Activated T-helper 1 cell treated with anti-CD3 and anti-CD28 coated beads, Interleukin-12 subunit alpha, Interleukin-12 subunit beta, Interleukin-2, Interleukin-4 antibody, amounts not matched to agents 30 ng/mL and 10 ng/mL and 1 ng/mL, durations not matched to agents 14 hours and 24 hours and 36 hours (primary cell): ENCODE results near the gene SLC1A2. TPM values are rescaled to one million over a fixed set of nuclear protein-coding genes. Genes with fewer than 3 reads are reported as not detected.

Source experiments
- DNase-seq: peaks from one replicate; pipeline ENCODE4 v3.0.0; 2021; ENCODE audit warnings: low spot score
- H3K27ac Mint-ChIP-seq: one replicate; pipeline ENCODE4 v1.8.0; 2021; ENCODE audit warnings: mild to moderate bottlenecking, mixed read lengths
- H3K27me3 Mint-ChIP-seq: one replicate; pipeline ENCODE4 v1.8.0; 2022; ENCODE audit warnings: mild to moderate bottlenecking, moderate library complexity, mixed read lengths; ENCODE audit not compliant: insufficient read depth
- H3K36me3 Mint-ChIP-seq: one replicate; pipeline ENCODE4 v1.8.0; 2021; ENCODE audit warnings: low read depth, mixed read lengths
- H3K4me1 Mint-ChIP-seq: one replicate; pipeline ENCODE4 v1.8.0; 2021; ENCODE audit warnings: low read depth, mixed read lengths
- H3K4me3 Mint-ChIP-seq: one replicate; pipeline ENCODE4 v1.8.0; 2021; ENCODE audit warnings: mild to moderate bottlenecking, moderate library complexity, mixed read lengths
- H3K9me3 Mint-ChIP-seq: one replicate; pipeline ENCODE4 v1.8.0; 2021; ENCODE audit warnings: mixed read lengths
- intact Hi-C: fragments of 100-400 bp; cut with micrococcal nuclease; formaldehyde crosslinking; loops from one replicate; pipeline ENCODE4 v1.15.1; 2024
- total RNA-seq: library from RNA; stranded (reverse); gene quantifications from 2 replicates; pipeline ENCODE4 v1.2.3, GENCODE V29; 2022

Gene SLC1A2
- total RNA-seq, 1 donor from 2014 or later = not detected

GRCh38 chr11:35348898-35349687, 70.3 kb downstream of the SLC1A2 start:
- Mint-ChIP-seq H3K27ac (no peak overlapping the region), H3K4me3 (no peak overlapping the region), H3K4me1 (peaks cover 33% of the 10 kb centered on the region), H3K36me3 (peaks cover 3% of the 10 kb centered on the region), H3K9me3 (no peaks in the 10 kb centered on the region), H3K27me3 (peaks cover 9% of the 10 kb centered on the region)
- DNase-seq = no peak
- intact Hi-C loops = no loop called here

GRCh38 chr11:35347921-35348331, 71.4 kb downstream of the SLC1A2 start:
- peaks cover 3% of the 10 kb centered on the region for H3K36me3 Mint-ChIP-seq
- H3K4me1 Mint-ChIP-seq = peaks cover 44% of the 10 kb centered on the region
- H3K27ac Mint-ChIP-seq = no peak overlapping the region
- H3K4me3 Mint-ChIP-seq = no peak overlapping the region
- intact Hi-C loops = no loop called here
- no peak for DNase-seq
- H3K27me3 Mint-ChIP-seq = peaks cover 9% of the 10 kb centered on the region
- H3K9me3 Mint-ChIP-seq = no peaks in the 10 kb centered on the region

GRCh38 chr11:35347173-35347878, 72.0 kb downstream of the SLC1A2 start:
- DNase-seq = no peak
- no peak overlapping the region for H3K4me3 Mint-ChIP-seq
- no peaks in the 10 kb centered on the region for H3K9me3 Mint-ChIP-seq
- H3K27ac Mint-ChIP-seq = no peak overlapping the region
- intact Hi-C loops = no loop called here
- H3K27me3 Mint-ChIP-seq = peaks cover 9% of the 10 kb centered on the region
- peaks cover 3% of the 10 kb centered on the region for H3K36me3 Mint-ChIP-seq
- peaks cover 48% of the 10 kb centered on the region for H3K4me1 Mint-ChIP-seq

GRCh38 chr11:35346472-35347156, 72.7 kb downstream of the SLC1A2 start:
- Mint-ChIP-seq H3K36me3 (peaks cover 3% of the 10 kb centered on the region), H3K9me3 (no peaks in the 10 kb centered on the region), H3K27ac (no peak overlapping the region), H3K4me1 (peaks cover 56% of the 10 kb centered on the region), H3K4me3 (no peak overlapping the region), H3K27me3 (peaks cover 6% of the 10 kb centered on the region)
- DNase-seq = no peak
- intact Hi-C loops = no loop called here

GRCh38 chr11:35344681-35345574, 74.4 kb downstream of the SLC1A2 start:
- H3K9me3 Mint-ChIP-seq = no peaks in the 10 kb centered on the region
- H3K4me3 Mint-ChIP-seq = no peak overlapping the region
- peaks cover 3% of the 10 kb centered on the region for H3K36me3 Mint-ChIP-seq
- peaks cover 50% of the 10 kb centered on the region for H3K4me1 Mint-ChIP-seq
- H3K27me3 Mint-ChIP-seq = peaks cover 6% of the 10 kb centered on the region
- no peak for DNase-seq
- no peak overlapping the region for H3K27ac Mint-ChIP-seq
- intact Hi-C loops = loop anchor here (5.0 kb wide), 1 partner anchor 53 kb away; no protein-coding TSS in a partner anchor

- intact Hi-C loops = loop anchor here (1.0 to 5.0 kb wide), 11 partner anchors 38 to 692 kb away; partner anchors contain the start of genes APIP and PDHX
- H3K36me3 Mint-ChIP-seq = peaks cover 8% of the 10 kb centered on the region
- H3K4me1 Mint-ChIP-seq = peaks cover 46% of the 10 kb centered on the region
- peaks cover 12% of the 10 kb centered on the region for H3K9me3 Mint-ChIP-seq
- H3K27me3 Mint-ChIP-seq = peaks cover 9% of the 10 kb centered on the region
- peak overlapping the region; percentile 27 for H3K4me3 Mint-ChIP-seq
- H3K27ac Mint-ChIP-seq = peak overlapping the region; percentile 79
- peak; percentile 65 for DNase-seq
These were observed 76.2 kb downstream of the SLC1A2 start for GRCh38 chr11:35343033-35343598.

- H3K4me3 Mint-ChIP-seq = no peak overlapping the region
- DNase-seq = no peak
- peaks cover 3% of the 10 kb centered on the region for H3K27me3 Mint-ChIP-seq
- H3K4me1 Mint-ChIP-seq = peaks cover 56% of the 10 kb centered on the region
- intact Hi-C loops = loop anchor here (5.0 kb wide), 1 partner anchor 48 kb away; no protein-coding TSS in a partner anchor
- no peak overlapping the region for H3K27ac Mint-ChIP-seq
- peaks cover 20% of the 10 kb centered on the region for H3K9me3 Mint-ChIP-seq
- H3K36me3 Mint-ChIP-seq = peaks cover 8% of the 10 kb centered on the region
These were observed 78.6 kb downstream of the SLC1A2 start for GRCh38 chr11:35340715-35341114.

- Mint-ChIP-seq H3K27ac (no peak overlapping the region), H3K27me3 (peaks cover 3% of the 10 kb centered on the region), H3K4me3 (no peak overlapping the region), H3K4me1 (peaks cover 51% of the 10 kb centered on the region), H3K9me3 (peaks cover 20% of the 10 kb centered on the region), H3K36me3 (peaks cover 5% of the 10 kb centered on the region)
- no peak for DNase-seq
- intact Hi-C loops = loop anchor here (5.0 kb wide), 1 partner anchor 48 kb away; no protein-coding TSS in a partner anchor
These were observed 79.3 kb downstream of the SLC1A2 start for GRCh38 chr11:35340071-35340470.

- H3K36me3 Mint-ChIP-seq = peaks cover 11% of the 10 kb centered on the region
- peaks cover 3% of the 10 kb centered on the region for H3K27me3 Mint-ChIP-seq
- DNase-seq = no peak
- no peak overlapping the region for H3K27ac Mint-ChIP-seq
- peaks cover 46% of the 10 kb centered on the region for H3K4me1 Mint-ChIP-seq
- H3K9me3 Mint-ChIP-seq = peaks cover 20% of the 10 kb centered on the region
- intact Hi-C loops = no loop called here
- H3K4me3 Mint-ChIP-seq = no peak overlapping the region
These were observed 80.4 kb downstream of the SLC1A2 start for GRCh38 chr11:35338921-35339320.

- intact Hi-C loops = loop anchor here (1.0 kb wide), 4 partner anchors 34 to 212 kb away; no protein-coding TSS in a partner anchor
- peaks cover 3% of the 10 kb centered on the region for H3K27me3 Mint-ChIP-seq
- no peak for DNase-seq
- H3K27ac Mint-ChIP-seq = no peak overlapping the region
- H3K9me3 Mint-ChIP-seq = peaks cover 20% of the 10 kb centered on the region
- peaks cover 38% of the 10 kb centered on the region for H3K4me1 Mint-ChIP-seq
- H3K36me3 Mint-ChIP-seq = peaks cover 11% of the 10 kb centered on the region
- H3K4me3 Mint-ChIP-seq = no peak overlapping the region
These were observed 81.4 kb downstream of the SLC1A2 start for GRCh38 chr11:35337914-35338305.

GRCh38 chr11:35337136-35337913, 82.0 kb downstream of the SLC1A2 start:
- peaks cover 40% of the 10 kb centered on the region for H3K4me1 Mint-ChIP-seq
- intact Hi-C loops = loop anchor here (1.0 kb wide), 4 partner anchors 33 to 211 kb away; no protein-coding TSS in a partner anchor
- peak overlapping the region; percentile 6 for H3K27ac Mint-ChIP-seq
- H3K9me3 Mint-ChIP-seq = peaks cover 20% of the 10 kb centered on the region
- no peak overlapping the region for H3K4me3 Mint-ChIP-seq
- H3K36me3 Mint-ChIP-seq = peaks cover 14% of the 10 kb centered on the region
- no peak for DNase-seq
- H3K27me3 Mint-ChIP-seq = peaks cover 3% of the 10 kb centered on the region
